GM10266 (cell line): ENCODE measurements around the gene DNAJB14.

Experiments
- DNase-seq: peaks from one replicate; pipeline ENCODE4 v3.0.0; 2012; ENCODE audit errors: extremely low spot score
- TF ChIP-seq, protein P1 (sequence below): IDR thresholded peaks from 2 replicates; pipeline ENCODE4 v1.5.1; 2012; ENCODE audit warnings: mild to moderate bottlenecking, low read depth; ENCODE audit not compliant: control insufficient read depth, insufficient read depth; ENCODE audit errors: missing control alignments

The DNAJB14 gene

DNA sequence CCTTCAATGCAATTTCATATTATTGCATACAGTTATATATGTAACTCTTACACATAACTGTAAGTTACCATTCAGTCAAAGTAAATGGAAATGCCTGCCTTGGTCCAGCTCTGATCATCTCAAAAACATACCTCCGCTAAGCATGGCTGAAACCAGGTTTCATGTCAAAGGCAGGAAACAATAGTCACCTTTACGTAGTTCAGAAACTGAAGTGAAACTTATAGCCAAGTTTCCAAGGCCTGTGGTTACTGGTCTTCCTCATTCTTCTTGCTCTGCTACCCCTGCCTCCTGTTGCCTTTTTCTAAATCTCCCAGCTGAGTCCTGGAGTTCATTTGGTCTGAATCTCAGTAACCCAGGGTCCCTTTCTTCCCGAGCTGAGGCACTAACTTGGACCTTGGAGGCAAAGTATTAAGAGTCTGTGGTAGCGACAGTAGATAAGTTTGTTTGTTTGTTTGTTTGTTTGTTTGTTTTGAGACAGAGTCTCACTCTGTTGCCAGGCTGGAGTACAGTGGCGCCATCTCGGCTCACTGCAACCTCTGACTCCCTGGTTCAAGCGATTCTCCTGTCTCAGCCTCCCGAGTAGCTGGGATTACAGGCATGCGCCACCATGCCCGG is 98.9 kb downstream of the DNAJB14 start:
- peak; percentile 27 for DNase-seq
- TF ChIP-seq, protein P1, sequence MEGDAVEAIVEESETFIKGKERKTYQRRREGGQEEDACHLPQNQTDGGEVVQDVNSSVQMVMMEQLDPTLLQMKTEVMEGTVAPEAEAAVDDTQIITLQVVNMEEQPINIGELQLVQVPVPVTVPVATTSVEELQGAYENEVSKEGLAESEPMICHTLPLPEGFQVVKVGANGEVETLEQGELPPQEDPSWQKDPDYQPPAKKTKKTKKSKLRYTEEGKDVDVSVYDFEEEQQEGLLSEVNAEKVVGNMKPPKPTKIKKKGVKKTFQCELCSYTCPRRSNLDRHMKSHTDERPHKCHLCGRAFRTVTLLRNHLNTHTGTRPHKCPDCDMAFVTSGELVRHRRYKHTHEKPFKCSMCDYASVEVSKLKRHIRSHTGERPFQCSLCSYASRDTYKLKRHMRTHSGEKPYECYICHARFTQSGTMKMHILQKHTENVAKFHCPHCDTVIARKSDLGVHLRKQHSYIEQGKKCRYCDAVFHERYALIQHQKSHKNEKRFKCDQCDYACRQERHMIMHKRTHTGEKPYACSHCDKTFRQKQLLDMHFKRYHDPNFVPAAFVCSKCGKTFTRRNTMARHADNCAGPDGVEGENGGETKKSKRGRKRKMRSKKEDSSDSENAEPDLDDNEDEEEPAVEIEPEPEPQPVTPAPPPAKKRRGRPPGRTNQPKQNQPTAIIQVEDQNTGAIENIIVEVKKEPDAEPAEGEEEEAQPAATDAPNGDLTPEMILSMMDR: no peak

DNA sequence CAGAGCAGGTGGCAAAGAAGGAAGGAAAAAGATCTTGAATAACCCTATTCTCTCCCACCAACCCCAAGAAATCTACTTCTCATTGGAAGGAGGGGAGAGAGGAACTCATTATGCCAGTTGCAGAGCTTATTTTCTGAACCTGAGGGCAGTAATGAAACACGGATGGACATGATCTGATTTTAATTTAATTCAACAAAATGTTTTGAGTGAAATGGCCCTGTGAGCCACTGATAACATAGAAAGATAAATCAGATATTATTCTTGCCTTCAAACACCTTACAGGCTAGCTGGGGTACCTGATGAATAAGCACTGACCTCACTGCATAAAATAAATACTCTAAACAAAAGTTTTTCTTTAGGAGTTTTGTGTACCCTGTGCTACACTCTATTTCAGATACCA is 99.5 kb downstream of the DNAJB14 start:
- TF ChIP-seq, protein P1: no peak
- DNase-seq: no peak
